ENCODE measurements around the gene ARPC4.

Gene ARPC4

DNA sequence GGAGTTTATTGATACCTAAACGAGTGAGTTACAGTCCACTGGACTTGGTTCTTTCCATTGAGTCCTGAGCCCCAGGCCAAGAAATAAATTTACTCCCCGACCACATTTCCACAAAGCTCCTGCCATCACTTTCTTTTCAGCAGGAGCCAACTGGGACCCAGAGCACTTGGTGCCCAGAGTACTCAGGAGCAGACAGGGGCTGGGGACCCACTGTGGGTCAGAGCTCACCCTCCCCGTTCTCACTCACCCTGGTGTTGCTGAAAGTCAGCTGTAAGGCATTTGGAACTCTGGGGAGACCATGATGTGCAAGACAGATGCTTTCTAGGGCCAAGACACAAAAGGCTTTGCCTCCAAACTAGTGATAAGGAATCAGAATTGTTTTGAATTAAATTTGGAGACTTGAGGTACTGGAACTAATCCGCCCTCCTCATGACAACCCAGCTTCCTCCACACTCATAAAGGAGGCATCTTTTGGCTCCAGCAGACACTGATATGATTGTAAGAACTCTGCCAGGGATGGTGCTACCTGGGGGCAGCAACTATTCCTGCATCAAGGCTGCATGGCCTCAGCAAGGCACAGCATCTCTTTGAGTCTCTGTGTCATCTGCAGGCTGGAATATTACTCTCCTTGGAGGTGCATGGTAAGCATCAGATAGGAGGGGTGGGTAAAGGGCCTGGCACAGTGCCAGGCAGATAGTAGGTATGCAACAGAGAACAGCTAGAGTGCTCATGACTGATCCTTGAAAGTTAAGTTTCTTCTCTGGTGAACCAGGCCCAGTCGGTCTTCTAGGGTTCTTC, 15.8 kb upstream of the ARPC4 start:
- H3K27me3 ChIP-seq = peaks cover 0 to 33% (median 0%) of the 10 kb centered on the region in 11 experiments; a peak in 6 of 22 replicates
- TF ChIP-seq Cebpa-rat (IDR thresholded peaks at IDR 0.05) = no peak
- H3K9me3 ChIP-seq (replicated peaks in 1 of 11) = no peaks in the 10 kb centered on the region
- no peak overlapping the region for H3K27ac ChIP-seq
- H3K9ac ChIP-seq = no peak overlapping the region
- peaks cover 0 to 16% (median 0%) of the 10 kb centered on the region in 11 experiments; a peak in 6 of 22 replicates for H4K20me1 ChIP-seq
- H3K4me3 ChIP-seq = no peak overlapping the region; a peak in 1 of 20 replicates
- peaks cover 43 to 57% (median 51%) of the 10 kb centered on the region in 10 experiments for H3K4me1 ChIP-seq
- peaks cover 0 to 8% (median 0%) of the 10 kb centered on the region in 11 experiments; a peak in 1 of 22 replicates for H3K36me3 ChIP-seq
- H3K4me2 ChIP-seq = peak overlapping the region; percentile 75 to 95 (median 90); a peak in 21 of 22 replicates

DNA sequence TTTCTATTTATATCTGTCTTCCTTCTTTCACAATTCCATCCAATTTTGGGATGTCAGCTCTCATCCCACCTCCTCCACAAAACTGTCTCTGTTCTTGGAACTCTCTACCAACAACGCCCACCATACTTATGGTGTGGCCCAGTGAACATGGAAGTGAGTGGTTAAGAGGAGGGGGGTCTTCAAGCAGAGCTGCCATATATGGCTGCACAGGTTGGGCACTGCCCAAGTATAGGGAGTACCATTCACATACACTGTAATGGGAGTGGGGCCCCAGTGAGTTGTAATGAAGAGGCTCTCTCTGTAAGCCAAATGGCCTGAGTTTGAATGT, 15.2 kb upstream of the ARPC4 start:
- Histone ChIP-seq H3K36me3 (peaks cover 0 to 11% (median 0%) of the 10 kb centered on the region in 11 experiments; a peak in 1 of 22 replicates), H3K27me3 (peaks cover 0 to 33% (median 0%) of the 10 kb centered on the region in 11 experiments; a peak in 6 of 22 replicates), H3K9me3 (replicated peaks in 1 of 11) (no peaks in the 10 kb centered on the region), H3K27ac (no peak overlapping the region), H3K4me1 (peaks cover 49 to 63% (median 57%) of the 10 kb centered on the region in 10 experiments), H3K4me3 (no peak overlapping the region), H4K20me1 (peaks cover 0 to 16% (median 0%) of the 10 kb centered on the region in 11 experiments; a peak in 6 of 22 replicates), H3K9ac (no peak overlapping the region), H3K4me2 (peak overlapping the region; percentile 75 to 95 (median 90))
- TF ChIP-seq Cebpa-rat (IDR thresholded peaks at IDR 0.05) = no peak

DNA sequence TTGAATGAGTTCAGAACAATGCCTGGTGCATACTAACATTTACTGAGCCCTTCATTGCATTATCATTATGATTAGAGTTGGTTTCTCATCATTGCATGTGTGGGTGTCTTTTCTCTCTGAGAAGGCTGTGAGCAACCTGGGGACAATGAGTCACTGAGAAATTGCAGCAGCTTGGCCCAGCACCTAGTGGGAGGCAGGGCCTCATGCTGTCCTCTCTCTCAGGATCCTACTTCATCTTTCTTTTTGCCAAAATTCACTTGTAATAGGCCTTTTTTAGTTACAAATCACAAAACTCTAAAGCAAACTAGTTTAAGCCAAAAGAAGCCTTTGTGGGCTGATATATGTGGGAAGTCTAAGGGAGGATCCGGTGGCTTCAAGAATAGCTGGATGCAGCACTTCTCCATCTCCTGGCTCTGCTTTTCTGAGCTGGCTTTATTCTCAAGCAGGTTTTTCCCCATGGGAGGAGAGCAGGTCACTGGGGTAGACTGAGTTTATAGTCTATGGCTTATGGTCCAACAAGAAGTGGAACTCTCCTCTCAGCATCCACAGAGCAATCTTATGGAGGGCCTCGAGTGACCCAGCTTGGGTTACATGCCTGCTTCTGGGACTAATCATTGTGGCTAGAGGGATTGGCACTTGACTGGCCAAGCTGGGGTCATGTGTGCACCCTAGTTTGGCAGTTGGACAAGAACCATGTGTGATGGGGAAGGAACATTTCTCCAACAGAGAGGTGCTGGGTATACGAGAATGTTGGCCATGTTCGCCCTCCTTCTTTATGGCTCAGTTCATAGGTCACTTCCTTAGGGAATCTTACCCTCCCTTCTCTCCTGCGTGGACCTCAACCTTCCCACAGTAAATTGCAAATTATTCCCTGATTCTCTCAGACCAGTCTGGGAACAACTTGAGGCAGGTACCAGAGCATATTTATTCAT, 14.5 kb upstream of the ARPC4 start:
- Histone ChIP-seq H3K36me3 (peaks cover 0 to 13% (median 0%) of the 10 kb centered on the region in 11 experiments; a peak in 4 of 22 replicates), H4K20me1 (peaks cover 0 to 16% (median 0%) of the 10 kb centered on the region in 11 experiments; a peak in 6 of 22 replicates), H3K4me2 (peak overlapping the region; percentile 75 to 95 (median 90)), H3K27ac (peak overlapping the region in 5 of 11 experiments; percentile 84 to 95 (median 87); a peak in 4 of 22 replicates), H3K4me1 (peaks cover 52 to 68% (median 59%) of the 10 kb centered on the region in 10 experiments), H3K9ac (peak overlapping the region in 1 of 11 experiments; percentile 80; a peak in 1 of 22 replicates), H3K9me3 (replicated peaks in 1 of 11) (no peaks in the 10 kb centered on the region), H3K27me3 (peaks cover 0 to 33% (median 0%) of the 10 kb centered on the region in 11 experiments; a peak in 6 of 22 replicates), H3K4me3 (peak overlapping the region in 1 of 10 experiments; percentile 31; a peak in 1 of 20 replicates)
- no peak for TF ChIP-seq Cebpa-rat (IDR thresholded peaks at IDR 0.05)

DNA sequence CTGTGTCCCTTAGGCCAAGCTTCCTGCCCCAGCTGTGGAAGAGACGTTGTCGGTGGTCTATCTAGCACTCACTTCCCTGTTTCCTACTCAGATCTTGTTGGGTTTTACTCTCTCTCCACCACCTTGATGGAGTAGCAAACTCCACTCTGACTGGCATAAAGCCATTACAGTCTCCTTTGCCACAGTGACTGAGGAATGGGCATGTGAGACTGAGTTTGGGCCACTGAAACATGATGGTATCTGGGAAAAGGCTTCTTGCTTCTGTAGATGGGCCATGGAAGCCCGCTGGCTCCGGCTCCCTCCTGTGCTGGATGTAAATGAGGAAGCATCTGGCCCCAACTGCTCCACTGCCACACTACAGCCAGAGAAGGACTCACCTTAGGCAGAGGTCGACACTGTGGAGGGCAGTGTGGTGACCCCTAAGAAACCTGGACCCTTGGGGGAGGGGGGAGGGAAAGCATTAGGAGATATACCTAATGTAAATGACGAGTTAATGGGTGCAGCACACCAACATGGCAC, 13.7 kb upstream of the ARPC4 start:
- TF ChIP-seq Cebpa-rat (IDR thresholded peaks at IDR 0.05) = no peak
- Histone ChIP-seq H3K9ac (peak overlapping the region in 5 of 11 experiments; percentile 68 to 80 (median 73); a peak in 8 of 22 replicates), H3K36me3 (peaks cover 0 to 20% (median 6%) of the 10 kb centered on the region in 11 experiments; a peak in 14 of 22 replicates), H3K4me3 (peak overlapping the region in 2 of 10 experiments; percentile 25 to 34; a peak in 4 of 20 replicates), H3K4me1 (peaks cover 52 to 68% (median 59%) of the 10 kb centered on the region in 10 experiments), H4K20me1 (peaks cover 0 to 16% (median 0%) of the 10 kb centered on the region in 11 experiments; a peak in 6 of 22 replicates), H3K27me3 (peaks cover 0 to 33% (median 0%) of the 10 kb centered on the region in 11 experiments; a peak in 6 of 22 replicates), H3K9me3 (replicated peaks in 1 of 11) (no peaks in the 10 kb centered on the region), H3K27ac (peak overlapping the region in 8 of 11 experiments; percentile 74 to 95 (median 84); a peak in 16 of 22 replicates), H3K4me2 (peak overlapping the region; percentile 75 to 95 (median 90))

DNA sequence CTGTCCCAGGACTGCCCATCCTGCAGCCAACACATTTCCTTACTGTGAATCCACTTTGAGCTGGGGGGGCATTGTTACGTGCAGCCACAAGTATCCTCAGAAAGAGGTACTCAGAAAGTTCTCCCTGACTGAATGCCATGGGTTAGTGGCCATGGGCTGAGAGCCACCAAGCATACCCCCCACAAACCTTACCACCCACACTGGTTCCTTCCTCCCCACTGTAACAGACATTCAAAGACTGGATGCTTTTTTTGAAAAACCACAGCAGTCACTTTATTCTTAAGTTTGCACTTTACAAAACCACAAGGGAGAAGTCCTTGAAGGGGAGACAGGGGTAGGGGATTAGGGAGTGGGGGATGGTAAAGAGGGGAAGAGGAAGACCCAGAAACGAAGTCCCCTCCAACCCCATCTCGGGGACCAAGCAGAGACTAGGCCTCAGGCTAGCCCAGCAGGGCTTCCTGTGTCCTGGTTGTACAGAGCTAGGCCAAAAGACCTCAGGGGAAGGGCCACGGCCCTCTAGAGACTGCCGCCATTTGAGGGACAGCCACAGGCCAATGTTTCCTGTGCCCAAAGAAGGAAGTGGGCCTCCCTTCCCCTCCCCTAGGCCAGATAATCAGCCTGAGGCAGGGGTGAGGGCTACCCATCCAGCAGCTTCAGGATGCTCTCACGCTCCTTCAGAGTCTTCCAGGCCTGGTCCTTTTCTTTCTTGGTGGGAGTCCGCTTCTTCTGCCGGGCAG, 13.0 kb upstream of the ARPC4 start:
- Histone ChIP-seq H4K20me1 (peaks cover 0 to 16% (median 0%) of the 10 kb centered on the region in 11 experiments; a peak in 6 of 22 replicates), H3K27me3 (peaks cover 0 to 33% (median 0%) of the 10 kb centered on the region in 11 experiments; a peak in 6 of 22 replicates), H3K4me2 (peak overlapping the region; percentile 75 to 95 (median 90)), H3K4me1 (peaks cover 52 to 68% (median 59%) of the 10 kb centered on the region in 10 experiments), H3K27ac (peak overlapping the region; percentile 73 to 95 (median 82)), H3K4me3 (peak overlapping the region in 8 of 10 experiments; percentile 12 to 35 (median 24); a peak in 10 of 20 replicates), H3K9me3 (replicated peaks in 1 of 11) (no peaks in the 10 kb centered on the region), H3K36me3 (peaks cover 1 to 28% (median 11%) of the 10 kb centered on the region in 11 experiments; a peak in 15 of 22 replicates), H3K9ac (peak overlapping the region; percentile 55 to 80 (median 71))
- TF ChIP-seq Cebpa-rat (IDR thresholded peaks at IDR 0.05) = no peak

DNA sequence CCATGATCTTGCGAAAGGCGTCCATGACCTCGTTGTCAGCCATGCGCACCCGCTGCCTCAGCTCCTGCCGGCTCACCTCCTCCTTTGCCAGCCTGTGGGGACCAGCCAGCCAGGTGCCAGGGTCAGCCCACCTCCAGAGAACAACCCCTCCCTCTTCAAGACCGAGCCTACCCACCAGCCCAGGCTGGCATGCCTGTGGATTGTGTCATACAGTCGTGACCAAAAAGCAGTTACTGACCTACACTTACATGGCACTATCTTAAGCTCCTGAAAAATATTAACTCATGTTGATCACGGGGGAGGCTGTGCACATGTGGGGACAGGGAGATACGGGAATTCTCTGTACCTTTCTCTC, 12.4 kb upstream of the ARPC4 start:
- Histone ChIP-seq H4K20me1 (peaks cover 0 to 16% (median 0%) of the 10 kb centered on the region in 11 experiments; a peak in 6 of 22 replicates), H3K27ac (peak overlapping the region; percentile 73 to 95 (median 82)), H3K9ac (peak overlapping the region; percentile 55 to 80 (median 71)), H3K27me3 (peaks cover 0 to 31% (median 0%) of the 10 kb centered on the region in 11 experiments; a peak in 6 of 22 replicates), H3K4me1 (peaks cover 55 to 68% (median 60%) of the 10 kb centered on the region in 10 experiments), H3K9me3 (replicated peaks in 1 of 11) (no peaks in the 10 kb centered on the region), H3K4me2 (peak overlapping the region; percentile 75 to 95 (median 90)), H3K36me3 (peaks cover 6 to 33% (median 15%) of the 10 kb centered on the region in 11 experiments; a peak in 16 of 22 replicates), H3K4me3 (peak overlapping the region in 7 of 10 experiments; percentile 12 to 35 (median 25); a peak in 9 of 20 replicates)
- TF ChIP-seq Cebpa-rat (IDR thresholded peaks at IDR 0.05) = peak in 1 of 11 experiments; percentile 8; a peak in 1 of 22 replicates

DNA sequence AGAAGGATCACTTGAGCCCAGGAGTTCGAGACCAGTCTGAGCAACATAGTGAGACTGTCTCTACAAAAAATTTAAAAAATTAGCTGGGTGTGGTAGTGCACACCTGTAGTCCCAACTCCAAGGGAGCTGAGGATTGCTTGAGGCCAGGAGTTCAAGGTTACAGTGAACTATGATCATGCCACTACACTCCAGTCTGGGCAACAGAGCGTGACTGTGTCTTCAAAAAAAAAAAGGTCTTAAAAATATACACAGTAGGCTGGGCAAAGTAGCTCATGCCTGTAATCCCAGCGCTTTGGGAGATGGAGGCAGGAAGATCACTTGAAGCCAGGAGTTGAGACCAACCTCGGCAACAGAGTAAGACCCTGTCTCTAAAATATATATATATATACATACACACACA, 12.0 kb upstream of the ARPC4 start:
- peak overlapping the region in 10 of 11 experiments; percentile 63 to 80 (median 72); a peak in 20 of 22 replicates for H3K9ac ChIP-seq
- H3K4me1 ChIP-seq = peaks cover 57 to 68% (median 63%) of the 10 kb centered on the region in 10 experiments
- peaks cover 6 to 38% (median 16%) of the 10 kb centered on the region in 11 experiments; a peak in 16 of 22 replicates for H3K36me3 ChIP-seq
- peak overlapping the region in 4 of 10 experiments; percentile 24 to 35 (median 27); a peak in 4 of 20 replicates for H3K4me3 ChIP-seq
- peak overlapping the region; percentile 75 to 95 (median 90) for H3K4me2 ChIP-seq
- H3K27me3 ChIP-seq = peaks cover 0 to 26% (median 0%) of the 10 kb centered on the region in 11 experiments; a peak in 5 of 22 replicates
- H4K20me1 ChIP-seq = peaks cover 0 to 16% (median 0%) of the 10 kb centered on the region in 11 experiments; a peak in 6 of 22 replicates
- peak overlapping the region; percentile 73 to 95 (median 82); a peak in 20 of 22 replicates for H3K27ac ChIP-seq
- H3K9me3 ChIP-seq (replicated peaks in 1 of 11) = no peaks in the 10 kb centered on the region
- no peak for TF ChIP-seq Cebpa-rat (IDR thresholded peaks at IDR 0.05)

All from BLaER1 treated with 17β-estradiol and CSF1 and Interleukin-3, amounts not matched to agents 10 nM and 100 nM (cell line).